K562 (cell line): ENCODE results near the gene SOBP. TPM values are rescaled to one million over a fixed set of nuclear protein-coding genes. Genes with fewer than 3 reads are reported as not detected.
A peak's percentile ranks its signal among the peaks of the same experiment; 100 is the strongest.

Experiments
- ATAC-seq: fragments of 200-7000 bp; cut with Tn5 transposase; 3 replicates; pipeline ENCODE4 v1.9.1; 2020; ENCODE audit warnings: moderate library complexity
- BruUV-seq: library from RNA; stranded (reverse); fragments of 400-500 nt; replicated peaks from 2 replicates; lab custom pipeline; 2021; lab: Mats Ljungman, UMichigan
- CTCF ChIA-PET: fragments of 300-600 bp; formaldehyde crosslinking; extraction: SDS; loops from one replicate; lab custom pipeline; 2021; ENCODE audit warnings: low intra/inter-chr PET ratio; lab: Yijun Ruan, JAX
- POLR2A ChIA-PET: fragments of 300-600, 350-650 bp; sonication (Branson Sonifier 250); formaldehyde crosslinking; extraction: SDS; loops from one replicate; lab custom pipeline; 2021; ENCODE audit warnings: antibody characterized with exemption, inconsistent platforms; lab: Yijun Ruan, JAX
- DNase-seq, 4 experiments: peaks; one replicate each; pipeline versions ENCODE4 v3.0.0 to v3.0.0-alpha.2; 2011 to 2018; ENCODE audit warnings: low spot score in 3 of 4, mixed read lengths in 3 of 4; ENCODE audit errors: extremely low read depth in 1 of 4
- FAIRE-seq: peaks from 2 replicates; lab custom pipeline; 2011; peaks lifted over from hg19 to GRCh38; lab: Jason Lieb, UNC
- H2AFZ ChIP-seq: 2 replicates; pipeline ENCODE4 v1.6.0; 2011; ENCODE audit warnings: low read depth, low read length, control low read depth, inconsistent platforms
- H3K27ac ChIP-seq: fragments of 200-600 bp; 3 replicates; pipeline ENCODE4 v1.8.0; 2011; ENCODE audit warnings: low read depth, mild to moderate bottlenecking, control low read depth, inconsistent platforms, low read length, moderate library complexity, mixed read lengths; ENCODE audit errors: extremely low read depth
- H3K27me3 ChIP-seq, 2 experiments: fragments of 300-600 bp in 1 of 2; 2 replicates in 1 of 2; 3 replicates in 1 of 2; pipeline versions ENCODE4 v1.6.0 to v1.8.0; 2011; ENCODE audit warnings: inconsistent platforms in 2 of 2, low read length in 2 of 2, mild to moderate bottlenecking in 1 of 2, mixed read lengths in 1 of 2, moderate library complexity in 1 of 2; ENCODE audit not compliant: control insufficient read depth in 2 of 2, insufficient read depth in 2 of 2
- H3K36me3 ChIP-seq: fragments of 300-600 bp; 3 replicates; pipeline ENCODE4 v1.8.0; 2011; ENCODE audit warnings: mild to moderate bottlenecking, low read length, inconsistent platforms; ENCODE audit not compliant: control insufficient read depth, insufficient read depth
- H3K4me1 ChIP-seq, 2 experiments: fragments of 200-600 bp in 1 of 2; replicated peaks in 1 of 2; 2 replicates in 1 of 2; 3 replicates in 1 of 2; pipeline versions ENCODE4 v1.5.1 to v1.8.0; 2011; ENCODE audit warnings: inconsistent platforms in 2 of 2, low read length in 2 of 2, mild to moderate bottlenecking in 1 of 2, mixed read lengths in 1 of 2, moderate library complexity in 1 of 2; ENCODE audit not compliant: control insufficient read depth in 2 of 2, insufficient read depth in 2 of 2
- H3K4me2 ChIP-seq: 2 replicates; pipeline ENCODE4 v1.6.1; 2011; ENCODE audit warnings: low read length, control low read depth, inconsistent platforms, mixed read lengths; ENCODE audit not compliant: insufficient read depth
- H3K4me3 ChIP-seq: fragments of 200-600 bp; sonication (generic), shearing (Covaris generic); 2 replicates; pipeline ENCODE4 v1.5.1; 2016; ENCODE audit warnings: control low read depth, inconsistent platforms
- H3K79me2 ChIP-seq: fragments of 200-600 bp; 3 replicates; pipeline ENCODE4 v1.8.0; 2011; ENCODE audit warnings: low read length, inconsistent platforms; ENCODE audit not compliant: control insufficient read depth, insufficient read depth
- H3K9ac ChIP-seq, 2 experiments: 2 replicates each; pipeline versions ENCODE4 v1.6.0 to v1.6.1; 2011; ENCODE audit warnings: low read depth in 2 of 2, low read length in 2 of 2, control low read depth in 1 of 2, inconsistent platforms in 1 of 2, mild to moderate bottlenecking in 1 of 2, mixed read lengths in 1 of 2; ENCODE audit not compliant: insufficient read depth in 1 of 2
- H3K9me1 ChIP-seq: one replicate; pipeline ENCODE4 v1.6.0; 2011; ENCODE audit warnings: inconsistent platforms, mild to moderate bottlenecking, low read length, moderate library complexity; ENCODE audit not compliant: control insufficient read depth, insufficient read depth
- H3K9me3 ChIP-seq: replicated peaks from 2 replicates; pipeline ENCODE4 v1.5.1; 2011; ENCODE audit warnings: low read depth, low read length, inconsistent platforms; ENCODE audit not compliant: control insufficient read depth, insufficient read depth
- H4K20me1 ChIP-seq: replicated peaks from 2 replicates; pipeline ENCODE4 v1.6.1; 2011; ENCODE audit warnings: low read length, inconsistent platforms, mixed read lengths; ENCODE audit not compliant: control insufficient read depth, insufficient read depth
- GMEB1 ChIP-seq: fragments of 250-450 bp; sonication (Bioruptor Pico); IDR thresholded peaks from 2 replicates; pipeline ENCODE4 v1.4.0; 2020; ENCODE audit warnings: mild to moderate bottlenecking
- WGBS: fragments of 100-300 bp; shearing (Covaris generic); methylation state at CpG from one replicate; pipeline ENCODE4 v1.1.6; 2016; ENCODE audit warnings: low coverage, mixed read lengths; ENCODE audit not compliant: insufficient coverage; ENCODE audit errors: missing lambda C conversion rate; 5-methylcytosine and 5-hydroxymethylcytosine counted together
- in situ Hi-C: fragments of 300-500 bp; cut with MboI; formaldehyde crosslinking; loops from 4 replicates; pipeline ENCODE4 v1.15.0; 2018; ENCODE audit warnings: inconsistent platforms, mixed read lengths
- intact Hi-C: fragments of 100-400 bp; cut with micrococcal nuclease; formaldehyde crosslinking; loops from 2 replicates; pipeline ENCODE4 v1.14.2; 2022
- polyA plus RNA-seq, 8 experiments: library from polyadenylated mRNA; depleted of rRNA in 4 of 8; stranded (reverse) in 5 of 8; unstranded in 3 of 8; fragments of >200 nt; fragmentation: Nextera tagmentation in 2 of 8; fragmentation: Illumina TruSeq in 1 of 8; extraction: Ambion mirVana in 2 of 8; extraction: Trizol in 1 of 8; gene quantifications; 2 replicates each; pipeline versions ENCODE4 v1.2.1 to v1.2.3, GENCODE V29; 2011 to 2014; ENCODE audit warnings: inconsistent platforms in 1 of 8, missing spikeins in 1 of 8
- total RNA-seq, 7 experiments: library from RNA; depleted of rRNA in 6 of 7; stranded (reverse); fragments of >200 nt in 6 of 7; fragmentation: Illumina TruSeq in 2 of 7; extraction: Trizol in 2 of 7; gene quantifications; 2 replicates each; pipeline versions ENCODE4 v1.2.1 to v1.2.3, GENCODE V29; 2011 to 2021; ENCODE audit warnings: low replicate concordance in 1 of 7
- TF ChIP-seq, protein P1 (sequence below): sonication (generic); IDR thresholded peaks from 2 replicates; pipeline ENCODE4 v1.6.1; 2016

SOBP gene
- total and polyA plus RNA-seq, 9 of the 15 experiments (the other 6 are each of a cell fraction or from before 2014, with no cell fraction given): 0.16 TPM; not detected in 8

DNA sequence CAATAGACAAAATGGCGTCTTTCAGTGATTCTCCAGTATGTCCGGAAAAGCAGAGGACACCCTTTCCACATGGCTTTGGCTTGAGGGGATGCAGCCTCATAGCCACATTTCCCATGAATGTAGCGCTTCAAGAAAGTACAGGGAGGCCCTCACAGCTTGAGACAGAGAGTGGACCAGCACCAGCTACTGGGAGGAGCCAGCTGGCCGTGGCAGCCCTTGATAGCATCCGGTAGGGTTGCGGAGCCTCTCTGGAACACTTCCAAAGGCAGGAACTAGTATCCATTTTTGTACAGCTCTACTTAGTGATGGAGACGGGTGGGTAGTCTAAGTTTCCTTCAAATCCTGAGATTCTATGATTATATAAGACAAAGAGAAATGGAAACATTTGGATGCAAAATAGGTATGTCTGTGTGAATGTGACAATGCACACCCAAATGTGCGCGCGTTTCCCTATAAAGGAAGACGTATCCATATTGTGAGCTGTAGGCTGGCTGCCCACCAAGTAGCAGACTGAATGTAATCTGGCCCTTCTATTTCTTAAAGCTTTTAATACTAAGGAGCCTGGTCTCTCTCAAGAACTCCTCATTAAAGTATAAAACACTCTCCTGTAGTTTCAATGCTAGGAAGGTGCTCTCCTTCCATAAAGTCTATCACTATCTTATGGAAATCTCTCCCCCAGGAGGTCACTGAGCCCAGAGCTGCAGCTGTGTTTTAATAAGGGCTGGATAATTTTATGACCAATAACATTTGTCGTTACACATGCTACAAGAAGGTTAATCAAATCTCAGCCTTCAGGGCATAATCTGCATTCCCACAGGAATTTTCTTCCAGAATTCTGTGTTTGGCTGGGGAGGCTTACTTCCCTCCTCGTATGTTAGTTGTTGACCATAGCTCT, 74.0 kb downstream of the SOBP start:
- H3K4me3 ChIP-seq: no peak overlapping the region
- no peak for ATAC-seq
- no peak overlapping the region for H2AFZ ChIP-seq
- POLR2A ChIA-PET: no interaction called here
- no peak overlapping the region for H3K27ac ChIP-seq
- peaks cover 0 to 16% of the 10 kb centered on the region in 2 experiments; a peak in 2 of 5 replicates for H3K27me3 ChIP-seq
- no peaks in the 10 kb centered on the region for H4K20me1 ChIP-seq
- H3K9ac ChIP-seq: no peak overlapping the region
- no peaks in the 10 kb centered on the region for H3K4me1 ChIP-seq
- CTCF ChIA-PET: no interaction called here
- intact Hi-C loops: no loop called here
- TF ChIP-seq, protein P1, sequence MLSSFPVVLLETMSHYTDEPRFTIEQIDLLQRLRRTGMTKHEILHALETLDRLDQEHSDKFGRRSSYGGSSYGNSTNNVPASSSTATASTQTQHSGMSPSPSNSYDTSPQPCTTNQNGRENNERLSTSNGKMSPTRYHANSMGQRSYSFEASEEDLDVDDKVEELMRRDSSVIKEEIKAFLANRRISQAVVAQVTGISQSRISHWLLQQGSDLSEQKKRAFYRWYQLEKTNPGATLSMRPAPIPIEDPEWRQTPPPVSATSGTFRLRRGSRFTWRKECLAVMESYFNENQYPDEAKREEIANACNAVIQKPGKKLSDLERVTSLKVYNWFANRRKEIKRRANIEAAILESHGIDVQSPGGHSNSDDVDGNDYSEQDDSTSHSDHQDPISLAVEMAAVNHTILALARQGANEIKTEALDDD: peak; percentile 48; the same call in 1 of the 2 replicates
- TF ChIP-seq GMEB1 (CRISPR knock-in tag): no peak
- TF ChIP-seq, all 486 proteins: peak for 1
- Histone ChIP-seq H3K9me3 (no peaks in the 10 kb centered on the region), H3K9me1 (no peaks in the 10 kb centered on the region), H3K36me3 (no peaks in the 10 kb centered on the region), H3K79me2 (no peaks in the 10 kb centered on the region), H3K4me2 (no peak overlapping the region)
- DNase-seq (peak in 1 of 4 experiments; percentile 8), FAIRE-seq (no peak)
- WGBS: 11% methylated on average over 11 of the region's 13 CpGs
- no TSS peak for BruUV-seq
- in situ Hi-C loops: no loop called here
